Keratinocyte (primary cell): ENCODE measurements around the gene ICA1L. TPM values are rescaled to one million over a fixed set of nuclear protein-coding genes. Genes with fewer than 3 reads are reported as not detected.
"Not testable (repeated sequence)": the region's sequence is repeated elsewhere in the genome, so short reads cannot be mapped to it uniquely, and the experiment has no call there.

Source experiments
- DNase-seq: peaks from one replicate; pipeline ENCODE4 v3.0.0-alpha.2; 2011; ENCODE audit warnings: low read depth, missing footprints, low spot score
- FAIRE-seq: peaks from 2 replicates; lab custom pipeline; 2011; peaks lifted over from hg19 to GRCh38; lab: Jason Lieb, UNC
- H2AFZ ChIP-seq: 2 replicates; pipeline ENCODE4 v1.6.0; 2012; ENCODE audit warnings: low read length, control low read depth, inconsistent platforms; ENCODE audit not compliant: control insufficient read depth
- H3K27ac ChIP-seq: 2 replicates; pipeline ENCODE4 v1.5.1; 2011; ENCODE audit warnings: low read length; ENCODE audit not compliant: control insufficient read depth, insufficient read depth
- H3K27me3 ChIP-seq: 3 replicates; pipeline ENCODE4 v1.6.0; 2011; ENCODE audit warnings: low read length; ENCODE audit not compliant: control insufficient read depth, insufficient read depth; ENCODE audit errors: extremely low read depth
- H3K36me3 ChIP-seq, 2 experiments: 2 replicates in 1 of 2; 3 replicates in 1 of 2; pipeline ENCODE4 v1.5.1; 2011; ENCODE audit warnings: low read length in 2 of 2, mild to moderate bottlenecking in 1 of 2; ENCODE audit not compliant: control insufficient read depth in 2 of 2, insufficient read depth in 2 of 2; ENCODE audit errors: extremely low read depth in 1 of 2
- H3K4me1 ChIP-seq: 3 replicates; pipeline ENCODE4 v1.5.1; 2011; ENCODE audit warnings: low read length; ENCODE audit not compliant: control insufficient read depth, insufficient read depth; ENCODE audit errors: extremely low read depth
- H3K4me2 ChIP-seq: 3 replicates; pipeline ENCODE4 v1.6.0; 2011; ENCODE audit warnings: low read depth, low read length; ENCODE audit not compliant: control insufficient read depth, insufficient read depth; ENCODE audit errors: extremely low read depth
- H3K4me3 ChIP-seq, 3 experiments: fragments of 200-600 bp in 1 of 3; sonication (generic) in 1 of 3; 2 replicates in 2 of 3; 3 replicates in 1 of 3; pipeline ENCODE4 v1.5.1; 2011 to 2016; ENCODE audit warnings: low read length in 3 of 3, mild to moderate bottlenecking in 3 of 3, control low read depth in 2 of 3, inconsistent platforms in 1 of 3, low read depth in 1 of 3, mixed read lengths in 1 of 3, mixed run types in 1 of 3, moderate library complexity in 1 of 3; ENCODE audit not compliant: control insufficient read depth in 2 of 3, insufficient read depth in 2 of 3; ENCODE audit errors: extremely low read depth in 1 of 3
- H3K79me2 ChIP-seq: 2 replicates; pipeline ENCODE4 v1.6.0; 2012; ENCODE audit warnings: low read length; ENCODE audit not compliant: control insufficient read depth, insufficient read depth
- H3K9ac ChIP-seq: 3 replicates; pipeline ENCODE4 v1.6.0; 2011; ENCODE audit warnings: low read length; ENCODE audit not compliant: control insufficient read depth, insufficient read depth; ENCODE audit errors: extremely low read depth
- H3K9me1 ChIP-seq: 3 replicates; pipeline ENCODE4 v1.6.0; 2011; ENCODE audit warnings: low read length; ENCODE audit not compliant: control insufficient read depth, insufficient read depth; ENCODE audit errors: extremely low read depth
- H3K9me3 ChIP-seq: 2 replicates; pipeline ENCODE4 v1.5.1; 2012; ENCODE audit warnings: low read depth, low read length; ENCODE audit not compliant: control insufficient read depth
- H4K20me1 ChIP-seq: 3 replicates; pipeline ENCODE4 v1.6.0; 2011; ENCODE audit warnings: low read length; ENCODE audit not compliant: control insufficient read depth, insufficient read depth; ENCODE audit errors: extremely low read depth
- CTCF ChIP-seq, 3 experiments: IDR thresholded peaks in 1 of 3; conservative IDR thresholded peaks in 1 of 3; optimal IDR thresholded peaks in 1 of 3; 2 replicates in 2 of 3; 3 replicates in 1 of 3; pipeline versions ENCODE3 to v1.5.1; 2011; ENCODE audit warnings: low read length in 3 of 3, mild to moderate bottlenecking in 3 of 3, moderate library complexity in 2 of 3, control low read depth in 1 of 3, inconsistent platforms in 1 of 3; ENCODE audit not compliant: insufficient read depth in 2 of 3; ENCODE audit errors: extremely low read depth in 1 of 3
- EZH2 ChIP-seq: IDR thresholded peaks from one replicate; pipeline ENCODE4 v1.6.1; 2012; ENCODE audit warnings: inconsistent platforms, mild to moderate bottlenecking, low read length, moderate library complexity
- dilution Hi-C: fragments of 300-500 bp; cut with MboI; formaldehyde crosslinking; loops from one replicate; pipeline ENCODE4 v1.7.0; 2020; ENCODE audit warnings: low sequenced_read_pairs; ENCODE audit not compliant: extremely low pct_ligation_motif_present
- polyA plus RNA-seq, 5 experiments: library from polyadenylated mRNA; depleted of rRNA in 3 of 5; stranded (reverse) in 3 of 5; stranded (forward) in 1 of 5; unstranded in 1 of 5; fragments of >200 nt; gene quantifications; 1 replicate in 1 of 5; 2 replicates in 3 of 5; 3 replicates in 1 of 5; pipeline versions ENCODE4 v1.2.1 to v1.2.3, GENCODE V29; 2011 to 2012; ENCODE audit warnings: missing spikeins in 2 of 5, low read depth in 1 of 5, low replicate concordance in 1 of 5

The ICA1L gene
- polyA plus RNA-seq, 1 donor (not counting 4 experiments of a cell fraction or from before 2014, with no cell fraction given) = 2.2 TPM

DNA sequence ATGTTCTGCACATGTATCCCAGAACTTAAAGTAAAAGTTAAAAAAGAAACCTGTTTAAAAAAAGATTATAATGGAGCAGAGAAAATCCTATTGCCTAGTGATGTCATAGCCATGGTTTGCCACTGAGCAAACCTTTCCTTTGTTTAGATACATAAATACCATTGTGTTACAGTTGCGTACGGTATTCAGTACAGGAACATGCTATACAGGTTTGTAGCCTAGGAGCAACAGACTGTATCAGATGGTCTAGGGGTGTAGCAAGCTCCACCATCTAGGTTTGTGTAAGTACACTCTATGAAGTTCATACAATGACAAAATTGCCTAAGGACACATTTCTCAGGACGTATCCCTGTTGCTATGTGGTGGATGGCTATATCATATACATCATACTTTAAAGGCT lies 13.0 kb downstream of the ICA1L start:
- dilution Hi-C loops = no loop called here
- Histone ChIP-seq H3K79me2 (no peaks in the 10 kb centered on the region), H4K20me1 (no peaks in the 10 kb centered on the region), H3K36me3 (no peaks in the 10 kb centered on the region), H3K4me1 (no peaks in the 10 kb centered on the region), H3K9me3 (no peaks in the 10 kb centered on the region), H3K9ac (no peak overlapping the region), H3K27ac (no peak overlapping the region), H3K4me3 (no peak overlapping the region), H3K4me2 (no peak overlapping the region), H2AFZ (no peak overlapping the region), H3K27me3 (no peaks in the 10 kb centered on the region), H3K9me1 (no peaks in the 10 kb centered on the region)
- DNase-seq (no peak), FAIRE-seq (no peak)
- TF ChIP-seq CTCF (optimal IDR thresholded peaks at IDR 0.05 in 1 of 3, IDR thresholded peaks at IDR 0.05 in 1 of 3, conservative IDR thresholded peaks at IDR 0.05 in 1 of 3; ENCODE audit: extremely low read depth in 1 of 3, insufficient read depth in 2 of 3, low read length in 3 of 3) (no peak), EZH2 (no peak)

DNA sequence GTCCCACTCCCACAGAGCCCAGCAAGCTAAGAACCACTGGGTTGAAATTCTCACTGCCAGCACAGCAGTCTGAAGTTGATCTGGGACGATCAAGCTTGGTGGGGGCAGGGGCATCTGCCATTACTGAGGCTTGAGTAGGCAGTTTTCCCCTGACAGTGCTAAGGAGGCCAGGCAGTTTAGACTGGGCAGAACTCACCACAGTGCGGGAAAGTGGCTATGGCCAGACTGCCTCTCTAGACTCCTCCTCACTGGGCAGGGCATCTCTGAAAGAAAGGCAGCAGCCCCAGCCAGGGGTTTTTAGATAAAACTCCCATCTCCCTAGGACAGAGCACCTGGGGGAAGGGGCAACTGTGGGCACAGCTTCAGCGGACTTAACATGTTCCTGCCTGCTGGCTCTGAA lies 22.2 kb downstream of the ICA1L start:
- H3K9me1 ChIP-seq, H3K4me1 ChIP-seq, H3K4me3 ChIP-seq, H4K20me1 ChIP-seq, dilution Hi-C loops, FAIRE-seq, H2AFZ ChIP-seq, H3K27me3 ChIP-seq, H3K79me2 ChIP-seq, DNase-seq, H3K9me3 ChIP-seq, H3K27ac ChIP-seq, H3K9ac ChIP-seq, H3K4me2 ChIP-seq, H3K36me3 ChIP-seq: not testable (repeated sequence)

GRCh38 chr2:202848813-202849212 lies 22.8 kb downstream of the ICA1L start:
- Histone ChIP-seq H3K79me2 (no peaks in the 10 kb centered on the region), H3K36me3 (no peaks in the 10 kb centered on the region), H3K4me1 (no peaks in the 10 kb centered on the region), H2AFZ (no peak overlapping the region), H3K27me3 (no peaks in the 10 kb centered on the region), H3K9me1 (no peaks in the 10 kb centered on the region), H4K20me1 (no peaks in the 10 kb centered on the region), H3K9me3 (no peaks in the 10 kb centered on the region), H3K4me2 (no peak overlapping the region), H3K27ac (no peak overlapping the region), H3K4me3 (no peak overlapping the region), H3K9ac (no peak overlapping the region)
- no peak for DNase-seq
- TF ChIP-seq EZH2 (no peak), CTCF (optimal IDR thresholded peaks at IDR 0.05 in 1 of 3, IDR thresholded peaks at IDR 0.05 in 1 of 3, conservative IDR thresholded peaks at IDR 0.05 in 1 of 3; ENCODE audit: extremely low read depth in 1 of 3, insufficient read depth in 2 of 3, low read length in 3 of 3) (no peak)
- no peak for FAIRE-seq
- dilution Hi-C loops = no loop called here
